ENCODE data around the gene KIF3B.
"Not testable (repeated sequence)": the region's sequence is repeated elsewhere in the genome, so short reads cannot be mapped to it uniquely, and the experiment has no call there.

KIF3B gene

DNA sequence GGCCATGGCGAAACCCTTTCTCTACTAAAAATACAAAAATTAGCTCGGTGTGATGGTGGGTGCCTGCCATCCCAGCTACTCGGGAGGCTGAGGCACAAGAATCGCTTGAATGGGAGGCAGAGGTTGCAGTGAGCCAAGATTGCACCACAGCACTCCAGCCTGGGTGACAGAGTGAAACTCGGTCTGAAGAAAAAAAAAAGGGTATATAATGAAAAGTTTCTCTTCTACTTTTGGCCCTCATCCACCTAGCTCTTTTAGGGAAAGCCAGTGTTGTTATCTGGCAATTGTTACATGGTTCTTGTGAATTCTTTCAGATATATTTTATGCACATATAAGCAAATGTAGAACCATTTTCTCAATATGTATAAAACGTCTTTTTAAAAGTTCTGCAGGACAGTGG, 19.0 kb downstream of the KIF3B start:
- no peak for DNase-seq (ENCODE audit: low read depth)

DNA sequence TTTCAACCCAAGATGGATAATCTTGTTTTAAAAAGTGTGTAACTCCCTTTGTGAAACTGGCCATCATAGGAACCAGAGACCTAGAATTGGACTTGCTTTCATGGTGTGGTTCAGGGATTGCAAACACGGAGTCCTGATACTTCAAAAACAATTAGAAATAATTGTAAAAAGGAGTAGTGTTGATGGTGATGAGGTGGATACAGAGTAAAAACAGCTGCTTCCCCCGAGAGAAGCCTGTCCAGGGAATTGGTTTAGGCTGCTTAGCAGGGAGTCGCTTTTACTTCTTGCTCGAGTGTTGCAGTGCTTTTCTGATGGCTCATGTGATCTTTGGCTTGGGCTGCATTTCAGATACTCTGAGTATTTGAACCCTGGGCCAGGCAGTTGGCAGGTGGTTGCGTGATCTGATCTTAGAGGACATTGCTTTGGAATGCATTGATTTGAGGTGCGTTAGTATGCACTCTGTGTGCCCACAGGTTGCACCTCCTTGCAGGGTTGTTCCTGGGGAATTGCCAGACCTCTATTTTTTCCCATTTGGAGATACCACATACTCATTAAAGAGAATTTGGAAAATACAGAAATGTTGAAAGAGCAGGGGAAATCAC, 19.5 kb downstream of the KIF3B start:
- DNase-seq (ENCODE audit: low read depth) = no peak

DNA sequence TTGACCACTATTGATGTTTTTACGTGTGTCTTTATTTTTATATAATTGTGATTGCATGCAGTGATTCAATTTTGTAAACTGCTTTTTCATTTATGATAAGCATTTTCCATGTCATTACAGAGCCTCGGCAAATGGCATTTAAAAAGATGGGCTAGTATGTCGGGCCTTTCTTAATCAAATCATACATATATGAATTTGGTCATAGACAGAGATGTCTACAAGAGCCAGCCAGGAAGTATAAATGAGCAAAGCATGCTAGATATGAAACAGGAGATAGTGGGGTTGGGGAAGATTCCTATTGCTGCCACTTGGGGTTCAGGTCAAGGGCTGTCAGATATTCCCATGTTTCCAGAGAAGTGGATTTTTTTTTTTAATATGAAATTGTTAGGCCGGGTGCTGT, 20.0 kb downstream of the KIF3B start:
- DNase-seq (ENCODE audit: low read depth) = no peak

DNA sequence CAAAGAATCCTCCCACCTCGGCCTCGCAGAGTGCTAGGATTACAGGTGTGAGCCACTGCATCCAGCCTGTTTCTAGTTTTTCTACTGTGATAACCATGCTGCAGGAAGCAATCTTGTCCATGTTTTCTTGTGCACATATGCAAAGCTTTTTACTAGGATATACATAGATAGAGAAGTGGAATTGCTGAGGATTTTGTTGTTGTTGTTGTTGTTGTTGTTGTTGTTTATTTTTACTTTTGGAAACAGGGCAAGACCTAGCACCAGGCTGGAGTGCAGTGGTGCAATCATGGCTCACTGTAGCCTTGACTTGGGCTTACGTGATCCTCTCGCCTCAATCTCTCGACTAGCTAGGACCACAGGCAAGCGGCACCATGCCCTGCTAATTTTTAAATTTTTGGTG, 23.2 kb downstream of the KIF3B start:
- no peak for DNase-seq (ENCODE audit: low read depth)

DNA sequence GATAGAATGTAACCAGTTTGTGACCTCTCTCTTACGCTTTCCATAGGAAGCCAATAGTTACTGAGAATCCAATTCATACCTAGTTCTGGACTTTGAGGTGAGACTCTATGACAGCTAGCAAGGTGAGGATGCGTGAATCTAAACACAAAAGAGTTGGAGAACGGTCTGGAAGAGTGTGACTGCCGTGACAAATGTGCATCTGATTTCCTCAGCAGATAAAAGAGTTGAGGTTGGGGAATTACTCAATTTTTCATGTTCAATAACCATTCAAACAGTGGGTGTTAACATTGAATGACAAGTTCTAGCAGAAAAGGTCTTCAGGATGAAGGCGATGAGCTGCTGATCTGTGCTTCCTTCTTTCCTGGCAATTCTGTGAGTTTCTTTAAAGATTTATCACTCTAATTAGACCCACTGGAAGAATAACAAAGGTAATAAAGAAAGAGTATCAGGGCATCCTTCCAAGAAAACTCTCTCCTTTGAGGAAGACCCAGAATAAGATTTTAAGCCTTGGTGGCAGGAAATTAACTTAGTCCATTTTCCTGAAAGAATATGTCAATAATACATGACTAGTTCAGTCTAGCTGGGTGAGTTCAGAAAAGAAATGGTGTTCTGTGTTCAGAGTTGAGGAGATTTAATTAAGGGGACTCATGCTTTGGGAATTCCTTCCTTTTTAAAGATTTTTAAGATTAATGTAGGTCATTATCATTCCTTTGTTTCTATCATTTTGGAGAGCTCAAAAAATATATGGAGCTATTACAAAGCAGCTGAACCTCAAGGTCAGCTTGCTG, 24.5 kb downstream of the KIF3B start:
- DNase-seq (ENCODE audit: low read depth) = no peak

DNA sequence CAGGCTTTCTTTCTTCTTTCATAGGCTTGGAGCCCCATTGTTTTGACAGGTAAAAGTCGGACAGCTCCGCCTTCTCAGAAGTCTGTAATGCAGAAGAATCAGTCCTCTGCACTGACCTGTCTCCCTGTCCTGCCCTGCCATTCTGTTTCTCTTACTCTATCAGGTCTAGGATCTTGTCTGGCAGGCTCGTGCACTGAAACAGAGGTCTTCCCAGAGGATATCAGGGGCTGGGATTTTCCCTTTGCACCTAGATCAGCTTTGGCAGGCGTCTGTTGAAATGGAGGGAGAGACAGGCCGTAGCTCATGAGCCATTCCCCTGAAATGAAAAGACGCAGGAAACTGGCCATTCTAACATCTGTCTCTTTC, 25.0 kb downstream of the KIF3B start:
- no peak for DNase-seq (ENCODE audit: low read depth)

DNA sequence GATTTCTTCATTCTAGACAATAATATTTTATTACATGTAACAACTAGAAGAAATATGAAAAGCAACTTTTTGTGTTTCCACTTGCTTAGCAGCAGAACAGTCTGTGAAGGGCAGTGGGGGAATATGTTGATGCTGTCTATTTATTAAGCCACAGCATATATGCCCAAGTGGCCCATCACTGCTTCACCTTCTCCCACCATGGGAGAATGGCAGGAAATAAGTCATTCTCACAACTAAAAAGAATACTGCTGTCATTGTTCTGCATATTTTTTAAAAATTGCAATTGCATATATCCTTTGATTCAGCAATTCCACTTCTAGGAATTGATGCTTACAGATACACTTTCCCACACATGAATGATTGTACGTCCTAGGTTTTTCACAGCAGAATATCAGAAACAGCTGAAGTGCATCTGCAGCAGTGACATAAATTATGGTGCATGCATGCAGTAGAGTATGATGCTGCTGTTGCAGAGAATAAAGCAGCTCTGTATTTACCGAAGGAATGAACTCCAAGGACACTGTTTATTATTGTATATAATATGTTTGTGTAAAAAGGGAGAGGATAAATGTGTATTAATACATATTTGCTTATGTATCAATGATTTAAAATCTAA, 26.8 kb downstream of the KIF3B start:
- no peak for DNase-seq (ENCODE audit: low read depth)

DNA sequence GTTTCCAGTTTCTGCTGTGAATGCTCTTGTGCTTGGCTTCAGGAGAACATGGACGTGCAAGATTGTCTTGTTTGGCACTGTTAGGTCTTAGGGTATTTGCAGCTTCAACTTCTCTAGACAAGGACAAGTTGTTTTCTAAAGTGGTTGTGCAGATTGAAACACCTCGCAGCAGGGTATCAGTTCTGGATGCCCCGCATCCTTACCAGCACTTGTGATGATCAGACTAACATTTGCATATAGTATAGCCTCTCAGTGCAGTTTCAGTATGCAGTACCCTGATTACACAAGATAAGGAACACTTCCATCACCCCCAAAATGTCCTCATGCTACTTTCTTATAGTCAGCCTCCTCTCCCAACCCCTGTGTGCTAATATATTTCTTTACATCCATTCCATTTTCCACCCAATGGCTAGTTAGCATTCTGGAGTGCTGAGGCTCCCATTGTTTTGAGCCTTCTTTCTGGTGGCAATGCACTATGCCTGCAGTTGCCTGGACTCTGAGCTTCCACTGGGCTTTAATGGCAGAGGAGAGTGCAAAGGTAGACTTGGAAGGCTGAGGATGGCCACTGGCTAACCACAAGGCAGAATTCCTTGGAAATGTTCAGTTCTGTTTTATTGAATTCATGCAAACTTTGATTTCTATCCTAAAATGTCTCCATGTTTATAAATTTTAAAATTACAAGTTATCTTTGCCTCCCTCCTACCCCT, 35.4 kb downstream of the KIF3B start:
- DNase-seq (ENCODE audit: low read depth) = no peak

DNA sequence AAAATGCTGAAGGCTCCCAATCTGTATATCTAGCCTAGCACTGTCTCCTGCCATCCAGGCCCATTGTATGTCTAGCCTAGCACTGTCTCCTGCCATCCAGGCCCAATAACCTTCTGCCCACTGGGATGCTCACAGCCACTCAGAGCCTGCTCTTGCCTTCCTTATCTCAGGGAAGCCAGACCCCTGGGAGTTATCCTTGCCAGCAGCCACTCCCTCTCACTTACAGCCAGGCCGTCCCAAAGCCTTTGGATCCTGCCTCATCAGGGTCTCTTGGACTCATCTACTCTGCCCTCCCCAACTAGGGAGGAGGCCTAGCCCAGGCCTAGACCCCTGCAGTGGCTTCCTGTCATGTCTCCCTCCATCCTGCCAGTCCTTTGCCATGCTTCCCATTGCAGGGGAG, 37.3 kb downstream of the KIF3B start:
- DNase-seq (ENCODE audit: low read depth) = no peak

DNA sequence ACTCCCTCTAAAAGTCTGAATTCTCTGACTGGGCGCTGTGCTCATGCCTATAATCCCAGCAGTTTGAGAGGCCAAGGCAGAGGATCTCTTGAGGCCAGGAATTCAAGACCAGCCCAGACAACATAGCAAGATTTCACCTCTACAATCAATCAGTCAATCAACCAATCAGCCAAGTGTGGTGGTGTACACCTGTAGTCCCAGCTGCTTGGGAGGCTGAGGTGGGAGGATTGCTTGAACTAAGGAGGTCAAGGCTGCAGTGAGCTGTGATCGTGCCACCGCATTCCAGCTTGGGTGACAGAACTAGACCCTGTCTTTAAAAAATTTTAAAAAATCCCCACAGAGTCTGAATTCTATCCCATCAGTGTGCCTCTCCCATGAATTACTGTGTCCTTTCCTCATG, 37.9 kb downstream of the KIF3B start:
- DNase-seq (ENCODE audit: low read depth) = no peak

DNA sequence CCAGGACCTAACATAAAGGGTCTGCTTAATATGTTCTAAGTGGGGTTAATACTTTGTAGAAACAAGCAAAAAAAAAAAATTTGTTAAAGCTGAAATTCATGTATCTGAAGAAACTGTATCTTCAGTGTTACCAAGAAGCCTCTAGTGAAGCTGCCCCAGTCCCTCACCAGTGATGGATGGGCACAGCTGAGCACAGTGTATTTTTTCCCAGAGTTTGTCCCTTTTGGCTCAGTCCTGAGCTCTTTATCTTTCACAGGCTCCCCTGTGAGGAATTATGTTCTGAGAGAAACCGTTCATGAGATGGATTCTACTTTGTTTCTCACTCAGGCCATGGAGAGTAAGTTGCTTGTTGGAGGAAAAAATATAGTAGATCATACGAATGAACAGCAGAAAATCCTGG, 38.4 kb downstream of the KIF3B start:
- DNase-seq (ENCODE audit: low read depth) = no peak

DNA sequence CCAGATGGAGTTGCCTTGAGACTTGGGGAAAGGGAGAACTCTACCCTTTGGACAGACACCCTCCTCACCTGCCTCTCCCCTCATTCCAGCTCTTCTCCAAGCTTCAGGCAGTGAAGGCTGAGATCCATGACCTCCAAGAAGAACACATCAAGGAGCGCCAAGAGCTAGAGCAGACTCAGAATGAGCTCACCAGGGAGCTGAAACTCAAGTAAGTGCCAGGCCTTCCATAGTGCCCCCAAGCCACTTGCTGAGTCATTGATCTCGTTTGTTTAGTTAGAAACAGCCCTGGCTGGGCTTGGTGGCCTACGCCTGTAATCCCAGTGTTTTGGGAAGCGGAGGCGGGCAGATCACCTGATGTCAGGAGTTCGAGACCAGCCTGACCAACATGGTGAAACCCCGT, 39.2 kb downstream of the KIF3B start:
- no peak for DNase-seq (ENCODE audit: low read depth)

DNA sequence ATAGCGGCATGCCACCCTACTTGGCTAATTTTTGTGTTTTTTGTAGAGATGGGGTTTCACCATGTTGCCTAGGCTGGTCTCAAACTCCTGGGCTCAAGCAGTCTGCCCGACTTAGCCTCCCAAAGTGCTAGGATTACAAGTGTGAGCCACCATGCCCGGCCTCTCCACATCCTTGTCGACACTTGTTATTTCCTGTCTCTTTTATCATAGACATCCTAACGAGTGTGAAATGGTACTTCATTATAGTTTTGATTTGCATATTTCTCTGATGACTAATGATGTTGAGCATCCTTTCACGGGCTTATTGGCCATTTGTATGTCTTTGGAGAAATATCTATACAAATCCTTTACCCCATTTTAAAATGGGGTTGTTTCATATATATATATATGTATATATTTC, 41.6 kb downstream of the KIF3B start:
- no peak for DNase-seq (ENCODE audit: low read depth)

DNA sequence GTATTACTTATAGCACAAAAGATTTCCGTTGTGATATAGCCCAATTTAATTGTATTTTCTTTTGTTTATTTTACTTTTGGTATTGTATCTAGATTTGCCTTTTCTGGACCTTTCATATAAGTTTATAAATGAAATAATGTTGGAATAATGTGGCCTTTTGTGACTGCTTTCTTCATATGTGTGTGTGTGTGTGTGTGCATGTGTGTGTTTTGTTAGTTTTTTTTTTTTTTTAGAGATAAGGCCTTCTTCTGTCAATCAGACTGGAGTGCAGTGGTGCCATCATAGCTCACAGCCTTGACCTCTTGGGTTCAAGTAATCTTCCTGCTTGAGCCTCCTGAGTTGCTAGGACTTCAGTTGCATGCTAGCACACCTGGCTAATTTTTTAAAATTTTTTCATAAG, 42.9 kb downstream of the KIF3B start:
- no peak for DNase-seq (ENCODE audit: low read depth)

DNA sequence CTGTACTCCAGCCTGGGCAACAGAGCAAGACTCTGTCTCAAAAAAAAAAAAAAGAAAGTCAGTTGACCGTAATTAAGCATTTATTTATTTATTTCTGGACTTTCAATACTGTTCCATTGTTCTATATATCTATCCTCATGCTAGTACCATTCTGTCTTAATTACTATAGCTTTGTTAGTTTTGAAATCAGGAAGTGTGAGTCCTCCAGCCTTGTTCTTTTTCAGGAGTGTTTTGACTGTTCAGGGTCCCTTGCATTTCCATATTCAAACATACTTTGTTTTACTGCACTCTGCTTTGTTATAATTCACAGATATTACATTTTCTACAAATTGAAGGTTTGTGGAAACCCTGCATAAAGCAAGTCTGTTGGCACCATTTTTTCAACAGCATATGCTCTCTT, 43.9 kb downstream of the KIF3B start:
- no peak for DNase-seq (ENCODE audit: low read depth)

DNA sequence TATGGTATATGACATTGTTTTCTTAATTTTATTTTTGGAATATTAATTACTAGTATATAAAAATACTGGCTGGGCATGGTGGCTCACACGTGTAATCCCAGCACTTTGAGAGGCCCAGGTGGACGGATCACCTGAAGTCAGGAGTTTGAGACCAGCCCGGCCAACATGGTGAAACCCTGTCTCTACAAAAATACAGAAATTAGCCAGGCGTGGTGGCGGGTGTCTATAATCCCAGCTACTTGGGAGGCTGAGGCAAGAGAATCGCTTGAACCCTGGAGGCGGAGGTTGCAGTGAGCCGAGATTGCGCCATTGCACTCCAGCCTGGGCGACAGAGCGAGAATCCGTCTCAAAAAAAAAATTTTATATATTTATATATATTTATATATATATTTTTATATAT, 44.8 kb downstream of the KIF3B start:
- not testable (repeated sequence) for DNase-seq (ENCODE audit: low read depth)

DNA sequence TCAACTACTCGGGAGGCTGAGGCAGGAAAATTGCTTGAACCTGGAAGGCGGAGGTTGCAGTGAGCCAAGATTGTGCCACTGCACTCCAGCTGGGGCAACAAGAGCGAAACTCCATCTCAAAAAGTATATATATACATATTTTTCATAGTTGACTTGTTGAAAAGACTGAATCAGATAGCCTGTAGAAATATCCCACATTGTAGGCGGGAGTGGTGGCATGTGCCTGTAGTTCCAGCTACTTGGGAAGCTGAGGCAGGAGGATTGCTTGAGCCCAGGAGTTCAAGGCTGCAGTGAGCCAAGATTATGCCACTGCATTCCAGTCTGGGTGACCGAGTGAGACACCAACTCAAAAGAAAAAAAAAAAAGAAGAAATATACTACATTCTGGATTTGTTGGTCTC, 46.3 kb downstream of the KIF3B start:
- DNase-seq (ENCODE audit: low read depth) = not testable (repeated sequence)

DNA sequence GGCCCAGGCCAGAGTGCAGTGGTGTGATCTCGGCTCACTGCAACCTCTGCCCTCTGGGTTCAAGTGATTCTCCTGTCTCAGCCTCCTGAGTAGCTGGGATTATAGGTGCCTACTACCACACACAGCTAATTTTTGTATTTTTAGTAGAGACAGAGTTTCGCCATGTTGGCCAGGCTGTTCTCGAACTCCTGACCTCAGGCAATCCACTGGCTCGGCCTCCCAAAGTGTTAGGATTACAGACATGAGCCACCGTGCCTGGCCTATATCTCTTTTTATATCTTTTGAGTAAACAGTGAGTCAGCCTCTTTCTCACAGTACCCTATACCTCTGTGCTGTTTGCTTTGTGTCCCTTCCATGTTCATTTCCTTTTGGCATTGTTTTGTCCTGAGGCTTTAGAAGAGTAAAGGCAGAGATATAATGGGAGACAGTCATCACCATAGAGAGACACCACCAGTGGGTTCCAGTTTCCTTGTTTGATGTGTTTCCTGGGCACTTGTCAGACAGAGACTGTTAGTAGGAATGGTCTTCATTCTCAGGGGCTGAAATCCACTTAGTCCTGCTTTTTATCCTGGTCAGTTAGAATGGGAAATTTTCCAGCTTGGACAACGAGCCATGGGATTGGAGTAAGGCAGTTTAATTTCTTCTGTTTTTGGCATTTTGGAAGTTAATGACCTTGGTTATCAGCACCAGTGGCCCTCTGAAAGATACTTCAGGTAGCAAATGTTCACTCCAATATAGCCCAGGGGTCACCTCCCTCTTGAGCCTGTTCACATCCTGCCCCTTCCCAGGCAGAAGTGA, 48.5 kb downstream of the KIF3B start:
- DNase-seq (ENCODE audit: low read depth) = no peak

DNA sequence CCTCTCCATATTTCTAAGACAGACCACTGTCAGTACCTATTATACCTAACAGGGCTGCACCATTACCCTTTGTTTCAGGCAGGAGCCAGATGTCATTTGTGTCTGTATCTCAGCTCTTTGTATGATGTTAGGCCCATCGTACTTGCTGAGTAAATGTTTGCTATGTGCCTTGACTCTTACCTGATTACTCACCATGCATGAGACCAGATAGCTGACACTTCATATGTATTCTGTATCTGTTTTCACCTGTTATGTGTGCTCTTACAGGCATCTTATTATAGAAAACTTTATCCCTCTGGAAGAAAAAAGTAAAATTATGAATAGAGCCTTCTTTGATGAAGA, 49.0 kb downstream of the KIF3B start:
- DNase-seq (ENCODE audit: low read depth) = no peak

DNA sequence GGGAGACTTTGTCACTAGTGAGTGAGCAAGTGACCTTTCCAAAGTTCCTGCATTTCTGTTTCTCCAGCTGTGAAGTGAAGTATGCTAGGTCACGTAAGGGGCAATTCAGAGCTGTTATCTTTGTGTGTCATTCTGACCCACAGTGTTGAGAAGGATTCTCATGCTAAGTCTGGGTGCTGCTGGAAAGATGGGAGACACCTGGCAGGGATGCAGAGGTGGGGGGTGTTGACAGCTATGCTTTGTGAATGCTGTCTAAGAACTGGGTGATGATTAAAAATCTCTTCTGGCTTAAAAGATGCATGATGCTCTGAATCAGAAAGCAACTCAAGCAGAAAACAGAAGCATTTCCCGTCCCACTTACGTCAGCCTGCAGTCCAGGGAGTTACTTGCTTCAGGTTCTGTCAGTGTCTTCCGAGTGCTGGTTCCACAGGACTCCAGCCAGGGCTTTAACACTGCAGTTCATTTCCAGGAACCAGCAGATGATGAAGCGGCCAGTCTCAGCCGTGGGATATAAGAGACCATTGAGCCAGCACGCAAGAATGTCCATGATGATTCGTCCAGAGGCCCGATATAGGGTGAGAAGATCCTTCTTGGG, 49.7 kb downstream of the KIF3B start:
- no peak for DNase-seq (ENCODE audit: low read depth)

DNA sequence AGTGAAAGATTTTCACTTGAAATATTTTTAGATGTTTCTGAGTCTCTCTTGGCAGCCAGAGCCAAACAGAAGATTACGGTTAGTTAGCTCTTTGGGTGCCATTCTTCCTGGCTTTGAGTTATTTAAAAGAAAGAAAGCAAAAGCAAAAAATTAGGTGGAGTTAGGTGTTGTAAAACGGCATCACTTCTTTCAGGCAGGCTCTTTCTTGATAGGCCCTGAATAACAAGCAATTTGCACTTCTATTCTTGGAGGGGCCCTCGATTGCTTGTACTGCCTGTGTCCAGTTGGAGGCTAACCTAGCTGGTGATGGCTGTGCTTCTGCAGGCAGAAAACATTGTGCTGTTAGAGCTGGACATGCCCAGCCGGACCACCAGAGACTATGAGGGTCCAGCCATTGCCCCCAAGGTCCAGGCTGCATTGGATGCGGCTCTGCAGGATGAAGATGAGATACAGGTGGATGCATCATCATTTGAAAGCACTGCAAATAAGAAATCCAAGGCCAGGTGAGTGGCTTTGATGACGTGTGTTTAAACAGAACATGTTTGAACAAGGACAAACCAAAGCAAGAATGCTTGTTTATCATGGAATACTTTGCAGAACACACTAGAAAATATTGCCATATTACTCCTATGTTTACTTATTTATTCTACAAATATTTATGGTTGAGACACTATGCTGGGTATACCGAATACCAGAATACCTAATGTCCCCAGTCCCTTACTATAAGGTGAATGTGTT, 52.5 kb downstream of the KIF3B start:
- DNase-seq (ENCODE audit: low read depth) = no peak

Measured in fibroblast of the conjunctiva (primary cell).